Measurements from ENCODE around the gene SYNJ2. TPM values are rescaled to one million over a fixed set of nuclear protein-coding genes. Genes with fewer than 3 reads are reported as not detected.
"Not testable (repeated sequence)": the region's sequence is repeated elsewhere in the genome, so short reads cannot be mapped to it uniquely, and the experiment has no call there.

Gene SYNJ2
- total RNA-seq, 1 donor from 2014 or later = 14.7 TPM

DNA sequence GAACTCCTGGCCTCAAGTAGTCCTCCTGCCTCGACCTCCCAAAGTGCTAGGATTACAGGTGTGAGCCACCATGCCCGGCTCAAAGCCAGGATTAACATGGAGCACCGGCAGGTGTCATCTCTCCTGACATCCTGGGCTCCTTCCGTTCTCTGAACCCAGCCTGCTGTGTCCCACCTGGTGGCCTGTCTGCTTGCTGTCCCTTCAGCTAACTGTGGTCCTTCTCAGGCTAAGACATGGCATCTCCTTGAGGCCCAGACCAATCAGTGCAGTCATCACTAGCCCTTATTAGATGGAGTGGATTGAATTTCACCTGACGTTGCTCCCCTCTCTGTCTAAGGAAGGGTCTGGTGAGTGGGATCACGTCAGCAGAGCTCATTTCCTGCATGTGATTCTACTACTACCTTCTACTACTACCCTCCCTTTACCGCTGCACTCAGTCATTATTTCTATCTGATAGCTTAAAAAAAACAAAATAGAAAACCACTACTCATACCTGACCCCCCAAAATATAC is 28.0 kb upstream of the SYNJ2 start:
- intact Hi-C loops (cut with micrococcal nuclease) = no loop called here
- ATAC-seq (no peak), DNase-seq (no peak)

GRCh38 chr6:157954150-157955117 is 27.2 kb upstream of the SYNJ2 start:
- no peak for DNase-seq
- intact Hi-C loops (cut with micrococcal nuclease) = no loop called here
- ATAC-seq = peak; percentile 45

GRCh38 chr6:157955675-157956074 is 26.0 kb upstream of the SYNJ2 start:
- ATAC-seq (no peak), DNase-seq (no peak)
- intact Hi-C loops (cut with micrococcal nuclease) = no loop called here

- no peak for ATAC-seq
- DNase-seq = no peak
- intact Hi-C loops (cut with micrococcal nuclease) = no loop called here
Observed at GRCh38 chr6:157956171-157956730, 25.4 kb upstream of the SYNJ2 start.

DNA sequence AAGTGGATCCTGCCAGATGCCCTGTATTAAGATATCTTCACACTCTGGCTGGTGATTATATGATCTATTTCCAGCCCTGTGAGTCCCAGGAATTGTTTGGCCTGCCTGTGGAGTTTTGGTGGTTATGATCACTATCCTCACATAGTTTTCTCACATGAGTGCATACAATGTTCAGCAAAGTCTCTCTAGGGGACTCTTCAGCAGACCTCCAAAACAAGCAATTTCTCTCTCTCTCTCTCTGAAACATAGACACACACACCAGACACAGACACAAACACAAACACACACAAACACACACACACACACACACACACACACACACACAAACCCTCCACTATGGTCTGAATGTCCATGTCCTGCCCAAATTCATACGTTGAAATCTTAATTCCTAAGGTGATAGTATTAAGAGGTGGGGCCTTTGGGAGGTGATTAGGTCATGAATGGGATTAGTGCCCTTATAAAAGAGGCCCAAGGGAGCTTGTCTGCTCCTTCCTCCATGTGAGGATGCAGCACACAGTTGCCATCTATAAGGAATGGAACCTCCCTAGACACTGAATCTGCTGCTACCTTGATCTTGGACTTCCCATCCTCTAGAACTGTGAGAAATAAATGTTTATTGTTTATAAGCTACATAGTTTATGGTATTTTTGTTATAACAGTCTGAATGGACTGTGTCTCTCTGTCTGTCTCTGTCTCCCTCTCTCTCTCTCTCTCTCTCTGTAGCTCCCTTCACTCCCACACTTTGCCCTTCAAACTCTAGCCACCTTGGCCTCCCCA is 22.0 kb upstream of the SYNJ2 start:
- intact Hi-C loops (cut with micrococcal nuclease) = no loop called here
- ATAC-seq = no peak
- no peak for DNase-seq

DNA sequence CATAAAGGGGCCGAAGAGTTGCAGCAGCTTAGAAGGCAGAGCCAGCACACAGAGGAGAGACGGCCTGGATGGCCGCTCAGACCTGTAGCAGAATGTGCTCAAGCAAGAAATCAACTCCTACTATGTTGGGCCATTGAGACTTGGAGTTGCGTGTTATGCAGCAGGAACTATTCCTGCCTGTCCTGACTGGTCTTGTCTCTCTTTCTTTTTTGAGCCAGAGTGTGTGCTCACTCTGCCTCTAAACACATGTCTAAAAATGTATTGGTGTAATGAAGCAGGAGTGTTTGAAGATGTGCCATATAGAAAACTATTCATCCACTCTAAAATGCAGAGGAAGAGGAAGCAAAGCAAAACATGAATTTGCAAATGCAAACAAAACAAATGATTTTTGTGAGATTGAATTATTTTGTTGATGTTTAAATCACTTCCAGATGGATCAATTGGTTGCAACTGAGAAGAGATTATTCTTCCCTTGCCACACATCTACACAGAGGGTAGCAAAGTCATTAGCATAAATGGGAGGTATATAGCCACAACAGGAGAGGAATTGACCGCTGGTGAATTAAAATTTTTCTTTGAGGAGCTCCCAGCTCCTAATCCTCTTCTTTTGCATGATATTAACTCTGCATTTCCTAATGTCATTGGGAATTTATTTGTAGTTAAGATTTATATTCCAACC is 20.4 kb upstream of the SYNJ2 start:
- DNase-seq = no peak
- intact Hi-C loops (cut with micrococcal nuclease) = no loop called here
- ATAC-seq = no peak

- no peak for ATAC-seq
- intact Hi-C loops (cut with micrococcal nuclease) = no loop called here
Observed at GRCh38 chr6:157961832-157962575, 19.7 kb upstream of the SYNJ2 start.

GRCh38 chr6:157962601-157963302 is 18.9 kb upstream of the SYNJ2 start:
- ATAC-seq = no peak
- intact Hi-C loops (cut with micrococcal nuclease) = no loop called here
- no peak for DNase-seq

More at GRCh38 chr6:157961832-157962575, 19.7 kb upstream of the SYNJ2 start:
- DNase-seq = no peak

- intact Hi-C loops (cut with micrococcal nuclease) = no loop called here
- ATAC-seq (no peak), DNase-seq (no peak)
Observed at GRCh38 chr6:157964100-157964499, 17.6 kb upstream of the SYNJ2 start.

GRCh38 chr6:157965387-157965786 is 16.3 kb upstream of the SYNJ2 start:
- intact Hi-C loops (cut with micrococcal nuclease) = no loop called here
- ATAC-seq (no peak), DNase-seq (no peak)

- no peak for DNase-seq
- no peak for ATAC-seq
- intact Hi-C loops (cut with micrococcal nuclease) = no loop called here
Observed at GRCh38 chr6:157966589-157966977, 15.1 kb upstream of the SYNJ2 start.

- intact Hi-C loops (cut with micrococcal nuclease) = no loop called here
- no peak for DNase-seq
- ATAC-seq = no peak
Observed at GRCh38 chr6:157967020-157967419, 14.6 kb upstream of the SYNJ2 start.

DNA sequence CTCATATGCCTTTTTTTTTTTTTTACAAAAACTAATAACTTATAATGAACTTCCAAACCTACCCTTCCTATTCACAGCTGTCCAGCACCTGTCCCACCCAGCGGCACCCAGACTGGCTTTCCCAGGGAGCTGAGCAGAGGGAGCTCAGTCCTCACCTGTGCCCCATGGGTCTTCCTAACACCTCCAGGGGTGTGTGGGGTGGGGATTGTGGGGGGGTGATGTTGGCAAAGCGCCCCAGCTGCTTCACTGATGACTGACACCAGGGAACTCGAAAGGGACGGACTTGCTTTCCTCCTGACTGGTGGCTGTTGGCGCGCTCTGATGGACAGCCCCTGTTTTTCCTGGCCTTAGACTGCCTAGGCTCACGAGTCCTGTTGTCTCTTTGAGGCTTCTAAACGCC is 14.2 kb upstream of the SYNJ2 start:
- DNase-seq (no peak), ATAC-seq (no peak)
- intact Hi-C loops (cut with micrococcal nuclease) = no loop called here

DNA sequence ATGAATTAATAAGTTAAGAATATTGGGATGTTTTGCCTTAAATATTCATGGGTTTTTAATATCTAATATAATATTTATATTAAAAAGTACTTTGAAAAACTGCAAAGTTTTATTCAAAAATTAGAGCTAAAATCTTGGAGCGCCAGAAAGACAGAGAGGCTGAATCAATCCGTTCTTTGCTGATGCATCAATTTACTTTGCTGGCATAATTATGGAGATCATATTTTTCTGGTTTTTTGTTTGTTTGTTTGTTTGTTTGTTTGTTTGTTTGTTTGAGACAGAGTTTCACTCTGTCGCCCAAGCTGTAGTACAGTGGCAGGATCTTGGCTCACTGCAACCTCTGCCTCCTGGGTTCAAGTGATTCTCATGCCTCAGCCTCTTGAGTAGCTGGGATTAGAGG is 9.5 kb upstream of the SYNJ2 start:
- DNase-seq; intact Hi-C loops (cut with micrococcal nuclease); ATAC-seq: not testable (repeated sequence)

- ATAC-seq (no peak), DNase-seq (no peak)
- intact Hi-C loops (cut with micrococcal nuclease) = no loop called here
Observed at GRCh38 chr6:157974341-157974894, 7.2 kb upstream of the SYNJ2 start.

DNA sequence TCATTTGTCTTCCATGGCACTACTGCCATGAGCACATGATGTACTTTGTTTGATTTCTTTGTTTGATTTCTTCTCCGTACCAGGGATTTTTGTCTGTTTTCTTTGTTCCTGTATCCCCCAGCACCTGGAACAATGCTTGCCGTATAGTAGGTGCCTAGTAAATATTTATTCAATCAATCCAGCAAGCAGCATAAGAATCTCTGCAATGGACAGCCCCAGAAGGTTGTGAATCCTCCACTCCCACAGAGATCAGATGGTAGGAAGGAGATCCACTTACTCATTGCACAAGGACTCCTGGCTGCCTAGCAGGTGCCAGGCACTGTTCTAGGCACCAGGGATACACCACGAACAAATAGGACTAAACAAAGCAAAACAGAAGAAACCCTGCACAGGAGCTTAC is 6.7 kb upstream of the SYNJ2 start:
- DNase-seq (no peak), ATAC-seq (no peak)
- intact Hi-C loops (cut with micrococcal nuclease) = no loop called here

DNA sequence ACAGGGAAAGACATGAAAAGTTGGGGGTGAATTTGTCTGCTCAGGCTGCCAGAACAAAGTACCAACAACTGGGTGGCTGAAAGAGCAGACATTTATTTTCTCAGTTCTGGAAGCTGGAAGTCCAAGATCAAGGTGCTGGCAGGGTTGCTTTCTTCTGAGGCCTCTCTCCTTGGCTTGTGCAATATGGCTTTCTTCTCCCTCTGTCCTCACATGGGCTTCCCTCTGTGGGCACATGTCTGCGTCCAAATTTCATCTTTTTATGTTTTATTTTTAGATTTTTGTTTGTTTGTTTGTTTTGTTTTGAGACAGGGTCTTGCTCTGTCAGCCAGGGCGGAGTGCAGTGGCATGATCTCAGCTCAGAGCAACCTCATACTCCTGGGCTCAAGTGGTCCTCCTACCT is 6.2 kb upstream of the SYNJ2 start:
- DNase-seq = no peak
- intact Hi-C loops (cut with micrococcal nuclease) = no loop called here

More for the DNA sequence above, 6.2 kb upstream of the SYNJ2 start:
- no peak for ATAC-seq

Data from left ventricle myocardium superior (tissue), 1 donor.